ENCODE measurements around the gene GCNA. TPM values are rescaled to one million over a fixed set of nuclear protein-coding genes. Genes with fewer than 3 reads are reported as not detected.
A peak's percentile ranks its signal among the peaks of the same experiment; 100 is the strongest.

GCNA gene
- total and polyA plus RNA-seq, 4 donors: 0.38 to 5.4 (median 3.3) TPM

GRCh38 chrX:71616672-71617529 lies 38.7 kb downstream of the GCNA start:
- no peaks in the 10 kb centered on the region for H3K27me3 ChIP-seq (ENCODE audit: control insufficient read depth in 1 of 2, insufficient read depth in 2 of 2, low read length in 1 of 2)
- no peaks in the 10 kb centered on the region for H3K36me3 ChIP-seq (ENCODE audit: control insufficient read depth in 1 of 2, insufficient read depth in 2 of 2, low read length in 1 of 2)
- intact Hi-C loops (cut with DNase I): no loop called here
- ATAC-seq (ENCODE audit: low FRiP score) (no peak), DNase-seq (no peak)
- H3K4me3 ChIP-seq (ENCODE audit: low read length in 2 of 2): no peak overlapping the region
- no peaks in the 10 kb centered on the region for H3K4me1 ChIP-seq (ENCODE audit: control insufficient read depth in 1 of 2, insufficient read depth in 2 of 2, low read length in 2 of 2)
- 91 to 92% methylated on average over 40 to 43 of the region's 43 CpGs for WGBS, 2 donors
- no peaks in the 10 kb centered on the region for H3K9me3 ChIP-seq (ENCODE audit: control insufficient read depth, low read length)
- no peak overlapping the region for H3K27ac ChIP-seq (ENCODE audit: low read depth in 1 of 2, low read length in 2 of 2)

GRCh38 chrX:71617742-71618141 lies 39.5 kb downstream of the GCNA start:
- DNase-seq (no peak), ATAC-seq (ENCODE audit: low FRiP score) (no peak)
- no peaks in the 10 kb centered on the region for H3K36me3 ChIP-seq (ENCODE audit: control insufficient read depth in 1 of 2, insufficient read depth in 2 of 2, low read length in 1 of 2)
- 82% methylated on average over 8 of the region's 8 CpGs for WGBS, 2 donors
- intact Hi-C loops (cut with DNase I): no loop called here
- no peaks in the 10 kb centered on the region for H3K27me3 ChIP-seq (ENCODE audit: control insufficient read depth in 1 of 2, insufficient read depth in 2 of 2, low read length in 1 of 2)
- H3K4me1 ChIP-seq (ENCODE audit: control insufficient read depth in 1 of 2, insufficient read depth in 2 of 2, low read length in 2 of 2): no peaks in the 10 kb centered on the region
- no peak overlapping the region for H3K27ac ChIP-seq (ENCODE audit: low read depth in 1 of 2, low read length in 2 of 2)
- no peak overlapping the region for H3K4me3 ChIP-seq (ENCODE audit: low read length in 2 of 2)
- no peaks in the 10 kb centered on the region for H3K9me3 ChIP-seq (ENCODE audit: control insufficient read depth, low read length)

DNA sequence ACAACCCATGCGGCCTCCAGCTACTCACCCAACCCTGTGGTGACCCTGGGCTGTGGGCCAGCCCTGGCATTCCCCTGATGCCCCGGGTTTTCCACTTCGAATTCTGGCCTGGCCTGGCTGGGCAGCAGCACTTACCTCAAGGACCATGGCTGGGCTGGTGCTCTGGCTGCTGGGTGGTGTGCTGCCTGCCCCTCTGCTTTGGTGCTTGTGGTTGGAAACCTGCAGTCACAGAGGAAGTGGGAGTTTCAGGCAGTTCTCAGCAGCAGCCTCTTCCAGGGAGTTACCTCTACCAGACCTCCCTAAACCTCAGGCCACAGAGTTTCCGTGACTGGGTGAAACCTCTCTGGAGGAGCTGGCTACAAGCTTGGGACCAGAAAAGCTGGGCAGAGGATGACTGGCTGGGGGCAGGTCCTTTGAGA lies 40.1 kb downstream of the GCNA start, which contains the start of gene CXCR3:
Gene CXCR3, minus strand, starts transcription at position 209 of the 419 bp plus-strand sequence. Its CDS starts 62 bp downstream, at position 147.
- no peaks in the 10 kb centered on the region for H3K27me3 ChIP-seq (ENCODE audit: control insufficient read depth in 1 of 2, insufficient read depth in 2 of 2, low read length in 1 of 2)
- H3K4me1 ChIP-seq (ENCODE audit: control insufficient read depth in 1 of 2, insufficient read depth in 2 of 2, low read length in 2 of 2): no peaks in the 10 kb centered on the region
- ATAC-seq (ENCODE audit: low FRiP score) (no peak), DNase-seq (peak in 1 of 2 donors; percentile 55)
- H3K36me3 ChIP-seq (ENCODE audit: control insufficient read depth in 1 of 2, insufficient read depth in 2 of 2, low read length in 1 of 2): no peaks in the 10 kb centered on the region
- no peaks in the 10 kb centered on the region for H3K9me3 ChIP-seq (ENCODE audit: control insufficient read depth, low read length)
- intact Hi-C loops (cut with DNase I): no loop called here
- 34 to 54% methylated on average over 4 of the region's 4 CpGs for WGBS, 2 donors
- no peak within 1 kb of the TSS for H3K27ac ChIP-seq (ENCODE audit: low read depth in 1 of 2, low read length in 2 of 2)
- H3K4me3 ChIP-seq (ENCODE audit: low read length in 2 of 2): no peak within 1 kb of the TSS

GRCh38 chrX:71618787-71619186 lies 40.5 kb downstream of the GCNA start:
- no peak for ATAC-seq (ENCODE audit: low FRiP score)
- intact Hi-C loops (cut with DNase I): no loop called here
- Histone ChIP-seq H3K4me1 (ENCODE audit: control insufficient read depth in 1 of 2, insufficient read depth in 2 of 2, low read length in 2 of 2) (no peaks in the 10 kb centered on the region), H3K36me3 (ENCODE audit: control insufficient read depth in 1 of 2, insufficient read depth in 2 of 2, low read length in 1 of 2) (no peaks in the 10 kb centered on the region), H3K27ac (ENCODE audit: low read depth in 1 of 2, low read length in 2 of 2) (no peak overlapping the region), H3K9me3 (ENCODE audit: control insufficient read depth, low read length) (no peaks in the 10 kb centered on the region), H3K4me3 (ENCODE audit: low read length in 2 of 2) (no peak overlapping the region), H3K27me3 (ENCODE audit: control insufficient read depth in 1 of 2, insufficient read depth in 2 of 2, low read length in 1 of 2) (no peaks in the 10 kb centered on the region)
- 93% methylated on average over 3 of the region's 3 CpGs for WGBS, 2 donors
- DNase-seq: no peak

GRCh38 chrX:71619193-71619592 lies 41.0 kb downstream of the GCNA start:
- intact Hi-C loops (cut with DNase I): no loop called here
- 87 to 92% methylated on average over 8 of the region's 8 CpGs for WGBS, 2 donors
- Histone ChIP-seq H3K4me1 (ENCODE audit: control insufficient read depth in 1 of 2, insufficient read depth in 2 of 2, low read length in 2 of 2) (no peaks in the 10 kb centered on the region), H3K4me3 (ENCODE audit: low read length in 2 of 2) (no peak overlapping the region), H3K36me3 (ENCODE audit: control insufficient read depth in 1 of 2, insufficient read depth in 2 of 2, low read length in 1 of 2) (no peaks in the 10 kb centered on the region), H3K27me3 (ENCODE audit: control insufficient read depth in 1 of 2, insufficient read depth in 2 of 2, low read length in 1 of 2) (no peaks in the 10 kb centered on the region), H3K9me3 (ENCODE audit: control insufficient read depth, low read length) (no peaks in the 10 kb centered on the region), H3K27ac (ENCODE audit: low read depth in 1 of 2, low read length in 2 of 2) (no peak overlapping the region)
- DNase-seq: peak in 1 of 2 donors; percentile 5
- no peak for ATAC-seq (ENCODE audit: low FRiP score)

- ATAC-seq (ENCODE audit: low FRiP score) (no peak), DNase-seq (peak in 1 of 2 donors; percentile 33)
- Histone ChIP-seq H3K36me3 (ENCODE audit: control insufficient read depth in 1 of 2, insufficient read depth in 2 of 2, low read length in 1 of 2) (no peaks in the 10 kb centered on the region), H3K27ac (ENCODE audit: low read depth in 1 of 2, low read length in 2 of 2) (no peak overlapping the region), H3K4me1 (ENCODE audit: control insufficient read depth in 1 of 2, insufficient read depth in 2 of 2, low read length in 2 of 2) (no peaks in the 10 kb centered on the region), H3K4me3 (ENCODE audit: low read length in 2 of 2) (no peak overlapping the region), H3K9me3 (ENCODE audit: control insufficient read depth, low read length) (no peaks in the 10 kb centered on the region), H3K27me3 (ENCODE audit: control insufficient read depth in 1 of 2, insufficient read depth in 2 of 2, low read length in 1 of 2) (no peaks in the 10 kb centered on the region)
- intact Hi-C loops (cut with DNase I): no loop called here
- WGBS, 2 donors: 80 to 96% methylated on average over 1 of the region's 1 CpG
Observed at GRCh38 chrX:71619986-71620385, 41.7 kb downstream of the GCNA start.

DNA sequence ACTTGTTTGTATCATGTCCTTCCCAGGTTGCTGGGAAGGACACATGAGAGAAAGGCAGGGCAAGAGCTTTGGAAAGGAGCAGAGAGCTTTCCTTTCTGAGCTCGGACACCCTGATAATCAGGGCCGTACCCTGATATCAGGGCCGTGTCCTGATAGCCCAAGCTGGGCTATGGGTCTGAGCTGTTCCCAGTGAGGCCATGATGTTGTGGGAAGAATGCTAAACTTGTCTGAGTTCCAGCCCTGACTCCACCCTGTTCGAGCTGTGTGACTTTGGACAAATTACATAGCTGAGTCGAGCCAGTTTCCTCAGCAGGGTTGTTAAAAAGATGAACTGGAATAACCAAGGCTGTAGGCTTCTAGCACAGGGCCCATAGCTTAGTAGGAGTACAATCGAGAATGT lies 43.4 kb downstream of the GCNA start:
- Histone ChIP-seq H3K4me1 (ENCODE audit: control insufficient read depth in 1 of 2, insufficient read depth in 2 of 2, low read length in 2 of 2) (no peaks in the 10 kb centered on the region), H3K27me3 (ENCODE audit: control insufficient read depth in 1 of 2, insufficient read depth in 2 of 2, low read length in 1 of 2) (no peaks in the 10 kb centered on the region), H3K27ac (ENCODE audit: low read depth in 1 of 2, low read length in 2 of 2) (no peak overlapping the region), H3K9me3 (ENCODE audit: control insufficient read depth, low read length) (no peaks in the 10 kb centered on the region), H3K4me3 (ENCODE audit: low read length in 2 of 2) (no peak overlapping the region), H3K36me3 (ENCODE audit: control insufficient read depth in 1 of 2, insufficient read depth in 2 of 2, low read length in 1 of 2) (no peaks in the 10 kb centered on the region)
- intact Hi-C loops (cut with DNase I): no loop called here
- no peak for ATAC-seq (ENCODE audit: low FRiP score)
- WGBS, 2 donors: 43 to 55% methylated on average over 6 of the region's 6 CpGs
- DNase-seq: peak in 1 of 2 donors; percentile 27

DNA sequence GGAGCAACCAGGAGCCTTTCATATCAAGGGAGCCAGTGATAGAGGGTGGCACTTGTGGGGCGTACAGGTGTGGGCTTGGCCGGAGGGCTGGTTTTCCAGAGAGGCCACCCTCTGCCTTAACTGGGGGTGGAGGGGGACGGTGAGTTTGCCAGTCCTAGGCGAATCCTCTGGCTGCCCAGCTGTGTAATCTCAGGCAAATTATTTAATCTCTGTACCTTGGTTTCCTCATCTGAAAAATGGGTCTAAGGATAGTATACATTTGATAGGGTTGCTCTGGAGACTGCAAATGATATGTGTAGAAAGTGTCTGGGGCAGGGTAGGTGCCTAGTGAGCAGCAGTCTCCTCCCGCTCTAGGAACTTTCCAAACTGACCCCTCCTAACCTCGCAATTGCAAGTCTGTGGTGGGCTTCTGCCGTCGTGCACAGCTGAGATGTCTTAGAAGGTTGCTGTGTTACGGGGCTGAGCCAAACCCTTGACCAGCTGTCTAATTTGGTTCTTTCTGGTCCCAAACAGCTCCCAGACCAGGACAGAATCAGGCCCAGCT lies 43.9 kb downstream of the GCNA start:
- WGBS, 2 donors: 81 to 87% methylated on average over 9 of the region's 9 CpGs
- Histone ChIP-seq H3K4me3 (ENCODE audit: low read length in 2 of 2) (no peak overlapping the region), H3K36me3 (ENCODE audit: control insufficient read depth in 1 of 2, insufficient read depth in 2 of 2, low read length in 1 of 2) (no peaks in the 10 kb centered on the region), H3K9me3 (ENCODE audit: control insufficient read depth, low read length) (no peaks in the 10 kb centered on the region), H3K27me3 (ENCODE audit: control insufficient read depth in 1 of 2, insufficient read depth in 2 of 2, low read length in 1 of 2) (no peaks in the 10 kb centered on the region), H3K4me1 (ENCODE audit: control insufficient read depth in 1 of 2, insufficient read depth in 2 of 2, low read length in 2 of 2) (no peaks in the 10 kb centered on the region), H3K27ac (ENCODE audit: low read depth in 1 of 2, low read length in 2 of 2) (peak overlapping the region in 1 of 2 donors; percentile 34)
- intact Hi-C loops (cut with DNase I): no loop called here
- ATAC-seq (ENCODE audit: low FRiP score): no peak
- peak in 1 of 2 donors; percentile 31 for DNase-seq

Data from aorta (tissue), 5 donors.